Stomach (tissue), 4 donors: ENCODE measurements around the gene PITRM1.

Experiments used
- EP300 ChIP-seq: sonication (generic); formaldehyde crosslinking; IDR thresholded peaks from one replicate; pipeline ENCODE4 v1.6.1; 2017; ENCODE audit warnings: antibody characterized with exemption
- POLR2A ChIP-seq, 4 donors: fragments of 450-650 bp; IDR thresholded peaks; one replicate each; pipeline ENCODE4 v1.6.1; 2016; ENCODE audit warnings: antibody characterized with exemption in 4 of 4, control low read depth in 2 of 4, mild to moderate bottlenecking in 1 of 4, moderate library complexity in 1 of 4
- POLR2AphosphoS5 ChIP-seq, 3 donors: sonication (generic); formaldehyde crosslinking; IDR thresholded peaks; one replicate each; pipeline ENCODE4 v1.6.1; 2016; ENCODE audit warnings: antibody characterized with exemption in 3 of 3
- TF ChIP-seq, protein P1 (sequence below), 7 experiments: fragments of 450-650 bp in 4 of 7; fragments of 200-600 bp in 3 of 7; sonication (generic) in 3 of 7; IDR thresholded peaks; one replicate each; pipeline ENCODE4 v1.5.1; 2016 to 2019; ENCODE audit warnings: antibody characterized with exemption in 7 of 7, control low read depth in 2 of 7, mild to moderate bottlenecking in 1 of 7

DNA sequence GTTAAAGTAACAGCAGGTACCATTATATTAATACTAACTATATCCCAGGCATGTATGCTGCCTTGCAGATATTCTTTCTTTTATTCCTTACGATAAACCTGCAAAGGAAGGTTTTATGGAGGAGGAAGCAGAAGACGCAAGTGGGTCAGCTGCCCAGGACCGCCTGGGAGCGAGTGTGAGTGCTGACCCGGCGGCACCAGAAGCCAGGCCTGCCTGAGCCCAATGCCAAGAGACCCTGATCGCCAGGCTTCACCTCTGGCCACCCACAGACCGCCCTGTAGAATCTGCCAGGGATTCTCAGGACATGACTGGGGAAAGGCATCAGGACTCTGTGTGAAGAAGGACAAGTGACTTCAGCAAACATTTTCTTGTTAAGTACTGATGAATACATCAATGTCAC is 26.3 kb downstream of the PITRM1 start:
- TF ChIP-seq, protein P1, sequence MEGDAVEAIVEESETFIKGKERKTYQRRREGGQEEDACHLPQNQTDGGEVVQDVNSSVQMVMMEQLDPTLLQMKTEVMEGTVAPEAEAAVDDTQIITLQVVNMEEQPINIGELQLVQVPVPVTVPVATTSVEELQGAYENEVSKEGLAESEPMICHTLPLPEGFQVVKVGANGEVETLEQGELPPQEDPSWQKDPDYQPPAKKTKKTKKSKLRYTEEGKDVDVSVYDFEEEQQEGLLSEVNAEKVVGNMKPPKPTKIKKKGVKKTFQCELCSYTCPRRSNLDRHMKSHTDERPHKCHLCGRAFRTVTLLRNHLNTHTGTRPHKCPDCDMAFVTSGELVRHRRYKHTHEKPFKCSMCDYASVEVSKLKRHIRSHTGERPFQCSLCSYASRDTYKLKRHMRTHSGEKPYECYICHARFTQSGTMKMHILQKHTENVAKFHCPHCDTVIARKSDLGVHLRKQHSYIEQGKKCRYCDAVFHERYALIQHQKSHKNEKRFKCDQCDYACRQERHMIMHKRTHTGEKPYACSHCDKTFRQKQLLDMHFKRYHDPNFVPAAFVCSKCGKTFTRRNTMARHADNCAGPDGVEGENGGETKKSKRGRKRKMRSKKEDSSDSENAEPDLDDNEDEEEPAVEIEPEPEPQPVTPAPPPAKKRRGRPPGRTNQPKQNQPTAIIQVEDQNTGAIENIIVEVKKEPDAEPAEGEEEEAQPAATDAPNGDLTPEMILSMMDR (IDR thresholded peaks at IDR 0.05), result no peak
- no peak for TF ChIP-seq POLR2AphosphoS5 (IDR thresholded peaks at IDR 0.05)
- TF ChIP-seq POLR2A (IDR thresholded peaks at IDR 0.05), result no peak
- TF ChIP-seq EP300, result no peak
